IPS DF 6.9 (cell line): ENCODE data around the gene BDKRB2.

ENCODE experiments used
- DNase-seq: peaks from one replicate; pipeline ENCODE4 v3.0.0-alpha.2; 2013; ENCODE audit warnings: low read depth, low spot score
- H3K27ac ChIP-seq: one replicate; pipeline ENCODE4 v1.5.1; 2013; ENCODE audit warnings: low read length, control low read depth
- H3K27me3 ChIP-seq: 2 replicates; pipeline ENCODE4 v1.6.1; 2013; ENCODE audit warnings: mild to moderate bottlenecking, low read length; ENCODE audit not compliant: control insufficient read depth, insufficient read depth
- H3K36me3 ChIP-seq: 2 replicates; pipeline ENCODE4 v1.6.1; 2013; ENCODE audit warnings: low read length; ENCODE audit not compliant: control insufficient read depth, insufficient read depth
- H3K4me1 ChIP-seq: 2 replicates; pipeline ENCODE4 v1.6.1; 2013; ENCODE audit warnings: low read length; ENCODE audit not compliant: control insufficient read depth, insufficient read depth
- H3K4me3 ChIP-seq: 2 replicates; pipeline ENCODE4 v1.5.1; 2013; ENCODE audit warnings: mild to moderate bottlenecking, low read length
- H3K9me3 ChIP-seq: 2 replicates; pipeline ENCODE4 v1.6.1; 2013; ENCODE audit warnings: low read length, inconsistent platforms; ENCODE audit not compliant: control insufficient read depth, insufficient read depth
- WGBS: extraction: QIAGEN DNeasy Blood & Tissue Kit; methylation state at CpG from one replicate; pipeline ENCODE4 v1.1.7; 2013; ENCODE audit warnings: mixed read lengths, missing lambda C conversion rate; ENCODE audit not compliant: insufficient read length, insufficient coverage; 5-methylcytosine and 5-hydroxymethylcytosine counted together

Gene BDKRB2

DNA sequence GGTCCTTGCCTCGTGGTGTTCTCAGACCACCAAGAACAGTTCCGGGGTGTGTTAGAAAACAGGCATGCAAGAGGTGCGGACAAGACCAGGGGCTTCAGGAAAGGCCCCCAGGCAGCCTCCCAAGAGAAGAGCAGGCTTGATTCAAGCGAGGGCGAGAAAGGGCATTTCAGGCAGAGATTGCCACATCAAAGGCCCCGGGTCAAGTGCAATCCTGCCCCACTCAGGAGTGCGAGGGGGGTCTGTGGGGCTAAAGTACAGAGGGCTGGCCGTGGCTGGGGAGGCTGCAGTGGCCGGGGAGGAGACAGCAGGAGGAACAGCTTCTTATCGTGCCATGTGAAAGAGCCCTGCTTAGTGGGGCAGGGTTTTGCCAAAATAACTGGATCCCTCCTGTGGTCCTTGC is 2.7 kb upstream of the BDKRB2 start:
- H3K9me3 ChIP-seq: no peaks in the 10 kb centered on the region

DNA sequence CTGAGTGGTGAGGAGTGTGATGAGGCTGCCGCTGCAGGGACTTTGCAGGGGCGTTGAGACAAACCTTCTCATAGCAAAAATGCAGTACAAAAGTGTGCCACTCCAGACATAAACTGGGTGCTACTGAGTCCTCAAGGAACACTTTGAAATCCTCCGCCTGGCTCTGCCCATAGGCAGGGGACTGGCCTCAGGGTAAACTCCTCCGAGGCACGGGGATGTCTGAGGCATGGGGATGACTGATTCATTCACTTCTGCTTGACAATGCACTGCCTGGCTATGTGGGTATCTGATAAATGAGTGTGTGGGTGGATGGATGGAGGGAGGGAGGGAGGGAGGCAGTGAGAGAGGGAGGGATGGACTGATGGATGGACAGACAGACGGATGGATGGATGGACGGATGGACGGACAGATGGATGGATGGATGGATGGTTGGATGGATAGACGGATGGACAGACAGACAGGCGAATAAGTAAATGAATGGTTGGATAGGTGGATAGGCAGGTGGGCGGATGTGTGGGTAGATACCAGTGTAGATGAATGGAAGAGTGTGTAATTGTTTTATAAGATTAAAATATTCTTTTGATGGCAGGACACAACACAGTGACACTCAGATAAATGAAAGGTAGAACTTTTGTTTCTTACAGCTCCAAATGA is 2.1 kb upstream of the BDKRB2 start:
- H3K27me3 ChIP-seq: peaks cover 2% of the 10 kb centered on the region; the same call in 1 of the 2 replicates
- no peak for DNase-seq
- H3K4me1 ChIP-seq: peaks cover 6% of the 10 kb centered on the region
- no peak overlapping the region for H3K27ac ChIP-seq
- no CpG with 5 or more reads among the region's 11 CpGs for WGBS
- no peak overlapping the region for H3K4me3 ChIP-seq
- H3K9me3 ChIP-seq: no peaks in the 10 kb centered on the region
- no peaks in the 10 kb centered on the region for H3K36me3 ChIP-seq

More for the DNA sequence above, 2.7 kb upstream of the BDKRB2 start:
- Histone ChIP-seq H3K36me3 (no peaks in the 10 kb centered on the region), H3K27ac (no peak overlapping the region), H3K4me1 (peaks cover 6% of the 10 kb centered on the region), H3K4me3 (no peak overlapping the region), H3K27me3 (peaks cover 2% of the 10 kb centered on the region; the same call in 1 of the 2 replicates)
- no peak for DNase-seq
- no CpG with 5 or more reads among the region's 10 CpGs for WGBS

DNA sequence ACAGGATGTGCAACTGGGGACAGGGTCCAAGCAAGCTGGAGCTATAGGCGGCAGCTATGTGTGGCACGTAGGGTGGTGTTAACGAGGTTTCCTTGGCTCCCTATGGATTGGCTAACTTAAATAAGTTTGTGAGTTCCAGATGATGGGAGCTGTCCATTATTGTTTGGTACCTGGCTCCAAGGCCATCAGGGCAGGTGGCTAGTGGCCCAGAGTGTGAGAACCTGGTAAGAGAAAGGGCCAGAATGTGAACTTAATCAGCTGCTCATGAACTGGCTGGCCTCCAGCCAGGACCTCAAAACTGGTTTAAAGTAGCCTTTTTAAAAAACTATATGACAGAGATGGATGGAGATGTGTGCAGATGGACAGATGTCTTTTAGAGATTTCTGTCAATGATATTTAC is 1.5 kb upstream of the BDKRB2 start:
- Histone ChIP-seq H3K4me1 (peaks cover 6% of the 10 kb centered on the region), H3K4me3 (no peak overlapping the region), H3K27ac (no peak overlapping the region), H3K27me3 (peaks cover 2% of the 10 kb centered on the region; the same call in 1 of the 2 replicates), H3K9me3 (no peaks in the 10 kb centered on the region), H3K36me3 (no peaks in the 10 kb centered on the region)
- no peak for DNase-seq
- no CpG with 5 or more reads among the region's 3 CpGs for WGBS

DNA sequence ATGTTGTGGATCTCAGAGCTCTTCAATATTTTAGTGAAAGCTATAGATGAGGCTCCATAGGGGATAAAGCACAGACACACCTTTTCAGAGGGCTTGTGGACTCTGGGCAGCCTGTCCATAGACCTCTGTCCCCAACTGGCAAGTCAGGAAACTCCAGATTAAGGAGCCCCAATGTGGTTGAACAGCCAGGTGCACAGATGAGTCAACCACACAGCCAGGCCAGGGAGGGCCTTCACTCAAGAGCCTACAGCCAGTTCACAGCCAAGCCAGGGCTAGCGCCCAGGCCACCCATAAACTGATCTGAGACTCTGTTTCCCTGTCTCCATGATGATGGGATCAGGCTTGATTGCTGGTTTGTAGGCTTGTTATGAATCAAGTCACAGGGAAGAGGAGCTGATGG is 1.0 kb upstream of the BDKRB2 start:
- WGBS: no CpG with 5 or more reads among the region's 1 CpG
- Histone ChIP-seq H3K9me3 (no peaks in the 10 kb centered on the region), H3K27ac (no peak overlapping the region), H3K4me1 (peaks cover 6% of the 10 kb centered on the region), H3K27me3 (peaks cover 2% of the 10 kb centered on the region; the same call in 1 of the 2 replicates), H3K36me3 (no peaks in the 10 kb centered on the region), H3K4me3 (no peak overlapping the region)
- DNase-seq: no peak

DNA sequence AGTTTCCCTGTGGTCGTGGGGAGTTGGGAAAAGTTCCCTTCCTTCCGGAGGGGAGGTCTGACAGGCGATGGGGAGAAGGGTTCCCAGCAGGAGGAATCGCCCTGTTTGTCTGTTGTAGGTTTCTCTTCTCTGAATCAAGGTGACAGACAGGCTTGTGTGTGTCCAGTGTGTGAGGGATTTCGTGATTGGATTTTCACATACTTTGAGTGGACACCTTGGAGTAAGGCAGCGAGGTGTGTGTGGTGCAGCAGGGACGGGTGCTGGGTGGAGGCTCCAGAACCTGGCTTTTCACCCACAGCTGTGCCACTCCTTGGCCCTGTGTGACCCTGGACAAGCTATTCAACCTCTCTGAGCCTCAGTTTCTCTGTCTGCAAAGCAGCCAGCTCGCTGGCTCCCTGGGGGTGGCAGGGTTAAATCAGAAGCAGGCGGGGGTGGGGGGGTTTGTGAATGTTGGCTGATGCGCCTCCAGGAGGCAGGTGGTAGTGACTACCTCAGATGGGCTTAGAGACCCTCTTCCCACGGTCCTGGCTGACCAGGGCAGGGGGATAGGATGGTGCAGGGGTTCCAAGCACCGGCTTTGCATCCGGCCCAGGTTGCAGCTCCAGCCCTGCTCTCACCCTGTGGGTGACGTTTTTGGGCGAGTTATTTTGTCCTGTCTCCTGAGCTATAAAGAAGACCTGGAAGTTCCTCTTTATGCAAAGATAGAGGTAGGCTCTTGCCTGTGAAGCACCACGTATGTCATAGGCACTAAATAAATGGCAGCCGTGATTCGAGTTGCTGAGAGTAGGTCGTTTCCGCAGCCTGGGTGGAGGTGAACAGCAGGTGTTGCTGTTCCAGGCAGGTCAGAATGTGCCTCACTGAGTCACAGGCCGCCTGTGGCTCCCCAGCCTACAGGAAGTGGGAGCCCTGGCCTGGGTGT is 679 bp downstream of the BDKRB2 start:
- no CpG with 5 or more reads among the region's 21 CpGs for WGBS

DNA sequence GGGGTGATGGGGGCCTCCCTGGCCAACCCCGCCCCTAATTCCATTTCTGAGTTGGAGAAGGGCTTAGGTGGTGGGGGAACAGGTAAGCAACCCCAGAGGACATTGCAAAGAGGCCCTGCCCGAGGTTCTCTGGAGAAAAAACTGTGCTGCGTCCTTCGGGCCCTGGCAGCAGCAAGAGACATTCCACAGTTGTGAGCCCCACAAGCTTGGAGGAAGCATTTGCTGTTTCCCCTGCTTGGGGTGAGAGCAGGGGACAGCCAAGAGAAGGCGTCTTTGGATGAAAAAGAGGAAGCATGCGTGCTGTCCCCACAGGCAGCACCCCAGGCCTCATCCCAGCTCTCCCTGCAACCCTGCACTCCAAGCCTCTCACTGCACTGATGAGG is 1.3 kb downstream of the BDKRB2 start:
- no peak for DNase-seq
- Histone ChIP-seq H3K4me1 (peaks cover 6% of the 10 kb centered on the region), H3K27ac (no peak overlapping the region)

More for the DNA sequence above, 679 bp downstream of the BDKRB2 start:
- no peak for DNase-seq
- H3K27me3 ChIP-seq: peaks cover 2% of the 10 kb centered on the region; the same call in 1 of the 2 replicates
- no peaks in the 10 kb centered on the region for H3K36me3 ChIP-seq
- peak overlapping the region; percentile 49; the same call in 1 of the 2 replicates for H3K4me3 ChIP-seq
- H3K9me3 ChIP-seq: no peaks in the 10 kb centered on the region
- peaks cover 6% of the 10 kb centered on the region for H3K4me1 ChIP-seq
- no peak overlapping the region for H3K27ac ChIP-seq

DNA sequence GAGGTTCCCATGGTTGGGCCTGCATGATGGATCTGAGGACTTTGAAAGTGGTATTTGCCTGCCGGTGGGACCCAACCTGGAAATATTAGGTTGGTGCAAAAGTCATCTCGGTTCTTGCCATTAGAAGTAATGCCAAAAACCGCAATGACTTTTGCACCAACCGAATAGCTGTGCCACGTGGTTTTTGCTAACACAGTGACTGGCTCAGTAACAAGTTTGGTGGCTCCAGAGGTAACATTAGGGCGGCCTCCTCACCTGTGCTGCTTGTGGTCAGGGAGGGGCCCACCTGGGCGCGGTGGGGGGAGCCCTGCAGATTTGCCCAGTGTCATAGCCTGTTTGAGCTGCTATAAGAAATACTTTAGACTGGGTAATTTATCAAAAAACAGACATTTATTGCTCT is 1.8 kb downstream of the BDKRB2 start:
- no CpG with 5 or more reads among the region's 8 CpGs for WGBS
- no peak for DNase-seq

More for the DNA sequence above, 1.3 kb downstream of the BDKRB2 start:
- Histone ChIP-seq H3K4me3 (no peak overlapping the region), H3K9me3 (no peaks in the 10 kb centered on the region), H3K36me3 (no peaks in the 10 kb centered on the region), H3K27me3 (peaks cover 2% of the 10 kb centered on the region; the same call in 1 of the 2 replicates)
- WGBS: no CpG with 5 or more reads among the region's 6 CpGs

DNA sequence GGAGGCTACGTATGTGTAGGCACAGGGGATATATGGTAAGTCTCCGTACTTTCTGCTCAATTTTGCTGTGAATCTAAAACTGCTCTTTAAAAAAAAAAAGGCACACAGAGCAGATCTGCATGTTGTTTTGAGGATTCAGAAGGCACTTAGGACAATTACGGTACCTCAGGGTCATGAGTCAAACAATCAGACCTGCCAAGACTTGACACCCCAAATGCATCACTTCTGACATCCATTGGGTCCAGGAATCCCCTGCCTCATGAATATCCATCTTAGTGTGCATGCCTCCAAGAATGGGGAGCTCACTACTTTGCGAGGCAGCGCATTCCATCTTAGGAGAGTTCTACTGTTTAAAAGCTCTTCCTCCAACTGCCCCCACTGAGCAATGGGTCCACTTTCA is 3.0 kb downstream of the BDKRB2 start:
- Histone ChIP-seq H3K27me3 (peaks cover 2% of the 10 kb centered on the region; the same call in 1 of the 2 replicates), H3K27ac (no peak overlapping the region), H3K36me3 (no peaks in the 10 kb centered on the region), H3K9me3 (no peaks in the 10 kb centered on the region), H3K4me1 (peaks cover 6% of the 10 kb centered on the region), H3K4me3 (no peak overlapping the region)
- no peak for DNase-seq
- no CpG with 5 or more reads among the region's 5 CpGs for WGBS

More for the DNA sequence above, 1.8 kb downstream of the BDKRB2 start:
- Histone ChIP-seq H3K27ac (no peak overlapping the region), H3K4me1 (peaks cover 6% of the 10 kb centered on the region), H3K9me3 (no peaks in the 10 kb centered on the region), H3K27me3 (peaks cover 2% of the 10 kb centered on the region; the same call in 1 of the 2 replicates), H3K36me3 (no peaks in the 10 kb centered on the region), H3K4me3 (no peak overlapping the region)

DNA sequence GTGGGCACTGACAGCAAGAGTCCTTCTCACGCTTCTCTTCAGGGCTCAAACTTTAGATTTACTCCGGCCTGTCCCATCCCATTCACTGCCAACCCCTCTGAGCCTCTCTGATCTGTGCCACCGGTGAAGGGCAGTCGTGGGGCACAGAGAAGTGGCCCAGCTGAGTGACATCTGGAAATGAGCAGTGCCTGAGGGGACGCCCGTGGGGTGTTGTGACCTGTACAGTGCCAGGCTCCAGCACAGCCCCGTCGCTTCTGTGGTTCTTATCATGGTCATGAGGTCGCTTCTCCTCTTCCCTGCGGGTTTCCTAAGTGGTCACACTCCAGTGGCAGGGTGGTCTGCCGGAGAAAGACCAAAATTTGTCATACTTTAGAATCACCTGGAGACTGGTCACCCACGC is 4.1 kb downstream of the BDKRB2 start:
- no peaks in the 10 kb centered on the region for H3K9me3 ChIP-seq
- H3K27me3 ChIP-seq: peaks cover 2% of the 10 kb centered on the region; the same call in 1 of the 2 replicates
- no peak overlapping the region for H3K4me3 ChIP-seq
- H3K4me1 ChIP-seq: peaks cover 6% of the 10 kb centered on the region
- no peak overlapping the region for H3K27ac ChIP-seq
- DNase-seq: no peak
- no CpG with 5 or more reads among the region's 12 CpGs for WGBS
- no peaks in the 10 kb centered on the region for H3K36me3 ChIP-seq

DNA sequence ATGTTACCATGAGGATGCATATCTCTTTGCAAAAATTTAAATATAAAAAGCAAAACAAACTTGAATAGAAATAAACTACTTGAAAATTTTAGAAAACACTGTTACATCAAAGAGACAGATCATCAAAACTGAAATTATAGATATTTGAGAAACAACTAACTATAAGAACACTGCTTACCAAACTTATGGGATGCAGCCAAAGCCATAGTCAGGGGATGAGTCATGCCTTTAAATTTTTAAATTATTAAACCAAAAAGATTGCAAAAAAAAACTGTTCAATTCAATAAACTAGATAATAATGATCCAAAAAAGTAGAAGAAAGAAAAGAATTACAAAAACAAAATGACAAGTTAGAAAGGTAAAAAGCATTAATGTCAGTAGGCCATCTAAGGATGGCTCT is 7.5 kb downstream of the BDKRB2 start:
- H3K4me3 ChIP-seq: no peak overlapping the region
- H3K27ac ChIP-seq: no peak overlapping the region
- H3K27me3 ChIP-seq: no peaks in the 10 kb centered on the region
- no peak for DNase-seq
- no peaks in the 10 kb centered on the region; the same call in 1 of the 2 replicates for H3K4me1 ChIP-seq
- no peaks in the 10 kb centered on the region for H3K9me3 ChIP-seq
- H3K36me3 ChIP-seq: no peaks in the 10 kb centered on the region; the same call in 1 of the 2 replicates
